Renal cortex interstitium (tissue), 15 donors: ENCODE results near the gene ICAM5. TPM values are rescaled to one million over a fixed set of nuclear protein-coding genes. Genes with fewer than 3 reads are reported as not detected.
"Not testable (repeated sequence)": the region's sequence is repeated elsewhere in the genome, so short reads cannot be mapped to it uniquely, and the experiment has no call there.

ENCODE experiments used
- DNase-seq, 11 donors: peaks; one replicate each; pipeline ENCODE4 v3.0.0-alpha.2; 2013; ENCODE audit warnings: low read depth in 9 of 11, low spot score in 4 of 11; ENCODE audit errors: extremely low read depth in 1 of 11
- long read RNA-seq, 16 experiments: transcript quantifications; one replicate each; lab custom pipeline, GENCODE V29; 2026
- polyA plus RNA-seq, 3 donors: library from polyadenylated mRNA; unstranded; fragments of 120-200 nt; gene quantifications; one replicate each; pipeline ENCODE4 v1.2.1, GENCODE V29; 2013; ENCODE audit not compliant: insufficient read length in 3 of 3

ICAM5 gene, protein sequence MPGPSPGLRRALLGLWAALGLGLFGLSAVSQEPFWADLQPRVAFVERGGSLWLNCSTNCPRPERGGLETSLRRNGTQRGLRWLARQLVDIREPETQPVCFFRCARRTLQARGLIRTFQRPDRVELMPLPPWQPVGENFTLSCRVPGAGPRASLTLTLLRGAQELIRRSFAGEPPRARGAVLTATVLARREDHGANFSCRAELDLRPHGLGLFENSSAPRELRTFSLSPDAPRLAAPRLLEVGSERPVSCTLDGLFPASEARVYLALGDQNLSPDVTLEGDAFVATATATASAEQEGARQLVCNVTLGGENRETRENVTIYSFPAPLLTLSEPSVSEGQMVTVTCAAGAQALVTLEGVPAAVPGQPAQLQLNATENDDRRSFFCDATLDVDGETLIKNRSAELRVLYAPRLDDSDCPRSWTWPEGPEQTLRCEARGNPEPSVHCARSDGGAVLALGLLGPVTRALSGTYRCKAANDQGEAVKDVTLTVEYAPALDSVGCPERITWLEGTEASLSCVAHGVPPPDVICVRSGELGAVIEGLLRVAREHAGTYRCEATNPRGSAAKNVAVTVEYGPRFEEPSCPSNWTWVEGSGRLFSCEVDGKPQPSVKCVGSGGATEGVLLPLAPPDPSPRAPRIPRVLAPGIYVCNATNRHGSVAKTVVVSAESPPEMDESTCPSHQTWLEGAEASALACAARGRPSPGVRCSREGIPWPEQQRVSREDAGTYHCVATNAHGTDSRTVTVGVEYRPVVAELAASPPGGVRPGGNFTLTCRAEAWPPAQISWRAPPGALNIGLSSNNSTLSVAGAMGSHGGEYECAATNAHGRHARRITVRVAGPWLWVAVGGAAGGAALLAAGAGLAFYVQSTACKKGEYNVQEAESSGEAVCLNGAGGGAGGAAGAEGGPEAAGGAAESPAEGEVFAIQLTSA
- under 1 TPM; 0.12 to 0.42 (median 0.24) TPM for polyA plus RNA-seq
- long read RNA-seq, donor 1: 0 reads
- long read RNA-seq, donor 2: 0 reads
- long read RNA-seq, donor 3: 0 reads
- long read RNA-seq, donor 4: 0 reads
- long read RNA-seq, donor 5: 0 reads
- long read RNA-seq, donor 6: 0 reads
- long read RNA-seq, donor 7: 0 reads
- long read RNA-seq, donor 8: 0 reads
- long read RNA-seq, donor 9: 0 reads
- long read RNA-seq, donor 10: 0 reads
- long read RNA-seq, donor 11: 0 reads
- long read RNA-seq, donor 12: 0 reads
- long read RNA-seq, donor 13: 0 reads
- long read RNA-seq, donor 14: 0 reads
- long read RNA-seq, donor 15: 0 reads
- long read RNA-seq, donor 16: 0 reads

DNA sequence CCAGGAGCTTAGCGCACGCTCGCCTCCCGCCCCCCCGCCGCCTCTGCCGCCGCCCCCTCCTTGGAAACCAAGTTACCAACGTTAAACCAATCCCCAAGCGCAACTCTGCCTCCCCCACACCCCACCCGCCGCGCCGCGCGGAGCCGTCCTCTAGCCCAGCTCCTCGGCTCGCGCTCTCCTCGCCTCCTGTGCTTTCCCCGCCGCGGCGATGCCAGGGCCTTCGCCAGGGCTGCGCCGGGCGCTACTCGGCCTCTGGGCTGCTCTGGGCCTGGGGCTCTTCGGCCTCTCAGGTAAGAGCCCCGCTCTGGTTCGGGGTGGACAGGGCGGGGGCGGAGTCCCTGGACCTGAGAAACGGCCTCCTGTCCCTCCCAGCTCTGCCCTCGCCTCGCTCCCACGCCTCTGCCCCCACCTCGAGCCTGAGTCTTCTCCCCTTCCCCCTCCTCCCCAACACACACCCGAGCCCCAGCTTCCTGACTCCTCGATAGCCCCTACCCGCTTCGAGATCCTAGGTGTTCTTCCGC is at the start of gene ICAM5:
ICAM5 (plus strand) TSS at position 117 of the 521 bp plus-strand sequence; CDS start at position 209, 92 bp downstream.
- DNase-seq: no peak

- not testable (repeated sequence) for DNase-seq
Observed at GRCh38 chr19:10241826-10242449, 47.8 kb upstream of the ICAM5 start.

DNA sequence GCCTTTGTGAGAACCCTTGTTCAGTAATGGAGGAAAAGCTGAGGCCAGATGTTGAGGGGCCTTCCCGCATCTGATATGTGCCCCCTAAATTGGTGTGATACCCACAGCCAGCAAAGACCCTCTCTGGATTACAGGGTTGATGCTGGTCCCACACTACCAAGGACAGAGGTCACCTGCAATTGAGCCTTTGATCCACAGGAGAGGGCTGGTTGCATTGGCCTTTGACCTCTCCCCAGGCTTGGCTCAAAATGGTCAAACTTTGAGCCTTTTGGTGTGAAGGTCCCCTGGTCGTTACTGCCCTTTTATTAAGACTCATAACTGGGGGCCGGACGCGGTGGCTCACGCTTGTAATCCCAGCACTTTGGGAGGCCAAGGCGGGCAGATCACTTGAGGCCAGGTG is 46.1 kb upstream of the ICAM5 start:
- DNase-seq: no peak

DNA sequence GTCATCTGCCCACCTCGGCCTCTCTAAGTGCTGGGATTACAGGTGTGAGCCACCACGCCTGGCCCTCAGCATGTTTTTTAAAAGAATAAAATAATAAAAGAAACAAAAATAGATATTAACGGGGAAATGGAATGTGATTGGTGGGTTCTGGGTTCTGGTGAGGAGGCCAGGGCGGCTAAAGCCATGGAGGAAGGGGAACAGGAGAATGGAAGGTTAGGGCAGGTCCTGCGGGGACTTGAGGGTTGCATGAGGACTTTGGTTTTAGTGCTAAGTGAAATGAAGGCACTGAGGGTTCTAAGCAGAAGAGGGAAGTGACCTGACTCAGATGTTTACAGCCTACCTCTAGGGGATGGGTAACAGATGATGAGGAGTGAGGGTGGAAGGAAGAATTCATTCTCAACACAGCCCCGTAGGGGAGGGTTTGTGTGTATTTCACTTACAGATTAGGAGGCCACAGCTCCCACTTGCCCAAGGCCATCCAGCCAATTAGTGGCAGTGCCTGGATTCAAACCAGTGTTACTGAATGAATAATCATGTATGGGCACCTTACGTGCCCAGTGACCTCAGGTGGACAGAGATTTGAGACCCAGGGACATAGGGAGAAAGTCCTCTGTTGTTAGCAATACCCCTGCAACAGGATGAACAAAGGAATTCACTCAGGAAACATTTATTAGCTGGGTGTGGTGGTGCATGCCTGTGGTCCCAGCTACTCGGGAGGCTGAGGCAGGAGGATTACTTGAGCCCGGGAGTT is 44.4 kb upstream of the ICAM5 start:
- DNase-seq: no peak

- no peak for DNase-seq
Observed at GRCh38 chr19:10246511-10246910, 43.2 kb upstream of the ICAM5 start.

GRCh38 chr19:10251792-10252694 is 37.7 kb upstream of the ICAM5 start, which contains the start of gene MRPL4:
TSS of gene MRPL4 (plus strand) at chr19:10252214. CDS start at chr19:10252254, 40 bp downstream.
- DNase-seq: peak; percentile 95 to 99 (median 96)

- DNase-seq: no peak
Observed at GRCh38 chr19:10252707-10253106, 37.0 kb upstream of the ICAM5 start.

GRCh38 chr19:10254244-10254643 is 35.5 kb upstream of the ICAM5 start:
- no peak for DNase-seq

DNA sequence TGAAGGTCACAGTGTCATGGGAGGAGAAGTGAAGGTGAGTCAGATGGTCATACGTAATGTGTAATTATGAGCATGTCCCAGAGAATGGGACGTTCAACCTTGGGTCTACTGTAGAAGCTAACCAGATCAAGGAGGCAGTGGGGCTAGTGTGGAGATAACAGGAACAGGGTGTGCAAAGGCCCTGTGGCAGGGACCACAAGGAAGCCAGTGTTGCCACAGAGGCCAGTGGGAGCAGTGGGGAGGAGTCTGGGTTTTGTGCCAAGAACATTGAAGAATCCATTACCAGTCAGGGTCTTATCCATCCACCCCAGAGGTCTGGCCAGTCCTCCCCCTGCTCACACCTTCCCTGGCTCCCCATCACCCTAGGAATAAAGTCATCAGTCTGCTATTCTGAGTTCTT is 34.4 kb upstream of the ICAM5 start:
- no peak for DNase-seq

- DNase-seq: no peak
Observed at GRCh38 chr19:10256551-10256950, 33.2 kb upstream of the ICAM5 start.

GRCh38 chr19:10256970-10257615 is 32.7 kb upstream of the ICAM5 start:
- DNase-seq: no peak

DNA sequence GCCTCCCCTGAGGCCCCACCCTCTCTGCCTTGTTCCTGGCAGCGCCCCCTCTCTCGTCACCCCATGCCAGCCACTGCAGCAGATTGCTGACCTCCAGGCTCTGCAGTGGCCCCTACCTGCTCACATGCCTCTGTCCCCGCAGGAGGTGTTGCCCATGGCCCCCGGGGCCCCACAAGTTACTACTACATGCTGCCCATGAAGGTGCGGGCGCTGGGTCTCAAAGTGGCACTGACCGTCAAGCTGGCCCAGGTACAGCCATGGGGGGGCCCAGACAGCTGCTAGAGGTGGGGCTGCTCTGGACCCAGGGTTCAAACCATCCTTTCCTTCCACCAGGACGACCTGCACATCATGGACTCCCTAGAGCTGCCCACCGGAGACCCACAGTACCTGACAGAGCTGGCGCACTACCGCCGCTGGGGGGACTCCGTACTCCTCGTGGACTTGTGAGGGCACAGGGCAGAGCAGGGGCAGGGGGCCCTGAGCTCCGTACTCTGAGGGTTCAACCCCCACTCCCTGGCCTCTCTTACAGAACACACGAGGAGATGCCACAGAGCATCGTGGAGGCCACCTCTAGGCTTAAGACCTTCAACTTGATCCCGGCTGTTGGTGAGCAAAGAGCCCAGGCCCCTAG is 31.6 kb upstream of the ICAM5 start:
- DNase-seq: no peak

- peak in 9 of 11 donors; percentile 72 to 87 (median 79) for DNase-seq
Observed at GRCh38 chr19:10259162-10259905, 30.4 kb upstream of the ICAM5 start.

GRCh38 chr19:10260141-10260584 is 29.6 kb upstream of the ICAM5 start:
- no peak for DNase-seq

- DNase-seq: no peak
Observed at GRCh38 chr19:10262771-10263170, 27.0 kb upstream of the ICAM5 start.
